ENCODE results near the gene PDPK1.

DNA sequence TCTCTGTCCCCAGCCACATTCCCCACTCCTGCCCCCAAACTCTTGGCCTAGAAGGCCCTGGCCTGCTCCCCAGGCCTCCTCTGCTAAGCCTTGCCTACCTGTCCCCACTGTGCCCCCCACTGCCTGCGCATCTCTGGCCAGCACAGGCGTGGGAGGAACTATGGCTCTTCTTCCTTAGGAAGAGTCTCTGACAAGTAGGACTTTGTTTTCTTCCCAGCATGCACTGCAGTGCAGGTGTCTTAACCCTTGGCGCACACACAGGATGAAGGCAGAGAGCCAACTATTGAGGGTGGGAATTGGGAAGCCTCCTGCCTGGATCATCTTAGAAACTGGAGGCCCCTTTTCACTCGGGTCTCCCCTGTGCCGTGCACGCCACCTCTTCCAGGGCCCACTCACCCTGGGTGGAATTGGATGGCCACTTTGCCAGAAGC, 14.0 kb upstream of the PDPK1 start:
- TF ChIP-seq CTCF (conservative IDR thresholded peaks at IDR 0.05 in 1 of 2, IDR thresholded peaks at IDR 0.05 in 1 of 2; ENCODE audit: extremely low read depth in 1 of 2, insufficient read depth in 1 of 2, low read depth in 1 of 2, low read length in 2 of 2): no peak
- TF ChIP-seq EZH2 (IDR thresholded peaks at IDR 0.05; ENCODE audit: borderline replicate concordance, low read length): no peak

Data from mammary epithelial cell (primary cell).